Sigmoid colon (tissue), 4 donors: ENCODE measurements around the gene TMEM204.

Source experiments
- CTCF ChIP-seq, 4 experiments: fragments of 450-650 bp in 3 of 4; fragments of 200-600 bp in 1 of 4; IDR thresholded peaks; one replicate each; pipeline ENCODE4 v1.5.1; 2016 to 2019; ENCODE audit warnings: antibody characterized with exemption in 4 of 4, mild to moderate bottlenecking in 3 of 4, moderate library complexity in 2 of 4
- EP300 ChIP-seq, 4 donors: sonication (generic); formaldehyde crosslinking; IDR thresholded peaks; one replicate each; pipeline ENCODE4 v1.6.1; 2017; ENCODE audit warnings: antibody characterized with exemption in 4 of 4
- POLR2A ChIP-seq, 2 donors: fragments of 450-650 bp; IDR thresholded peaks; one replicate each; pipeline ENCODE4 v1.6.1; 2016; ENCODE audit warnings: antibody characterized with exemption in 2 of 2, mild to moderate bottlenecking in 2 of 2, moderate library complexity in 2 of 2
- POLR2AphosphoS5 ChIP-seq, 4 donors: sonication (generic); formaldehyde crosslinking; IDR thresholded peaks; one replicate each; pipeline ENCODE4 v1.6.1; 2017; ENCODE audit warnings: antibody characterized with exemption in 4 of 4

- TF ChIP-seq POLR2A (IDR thresholded peaks at IDR 0.05) (no peak), CTCF (IDR thresholded peaks at IDR 0.05) (no peak), POLR2AphosphoS5 (IDR thresholded peaks at IDR 0.05) (no peak), EP300 (IDR thresholded peaks at IDR 0.05) (no peak)
Measured at GRCh38 chr16:1532771-1533170, 695 bp upstream of the TMEM204 start.
